Right lung (tissue), 10 donors: ENCODE results near the gene SMIM27. TPM values are rescaled to one million over a fixed set of nuclear protein-coding genes. Genes with fewer than 3 reads are reported as not detected.
A peak's percentile ranks its signal among the peaks of the same experiment; 100 is the strongest.
"Not testable (repeated sequence)": the region's sequence is repeated elsewhere in the genome, so short reads cannot be mapped to it uniquely, and the experiment has no call there.

Experiments
- DNase-seq, 2 donors: peaks; one replicate each; pipeline ENCODE4 v3.0.0-alpha.2; 2013
- long read RNA-seq, 8 donors: transcript quantifications; one replicate each; lab custom pipeline, GENCODE V29; 2026
- polyA plus RNA-seq, 5 donors: library from polyadenylated mRNA; unstranded; fragments of 120-200 nt; gene quantifications; one replicate each; pipeline versions ENCODE4 v1.2.1 to v1.2.3, GENCODE V29; 2013; ENCODE audit warnings: inconsistent platforms in 1 of 5, low replicate concordance in 1 of 5; ENCODE audit not compliant: insufficient read length in 5 of 5, insufficient read depth in 1 of 5

SMIM27 gene, protein sequence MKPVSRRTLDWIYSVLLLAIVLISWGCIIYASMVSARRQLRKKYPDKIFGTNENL
- polyA plus RNA-seq, result 10 to 100 TPM in 3 of 5 donors, 1 to 10 TPM in 2; 9.0 to 13.1 (median 11.0) TPM
- long read RNA-seq, donor 1, transcript SMIM27-206 (1 exons, 668 nt), result major isoform, 9 of 42 reads
- long read RNA-seq, donor 1, partial matches to known transcripts, result 32 of 42 reads
- long read RNA-seq, donor 1, other reads (novel, unspliced or antisense), result 0 of 42 reads
- long read RNA-seq, donor 2, partial matches to known transcripts, result 7 of 10 reads
- long read RNA-seq, donor 2, other reads (novel, unspliced or antisense), result 0 of 10 reads
- long read RNA-seq, donor 3, transcript SMIM27-206 (1 exons, 668 nt), result major isoform, 12 of 25 reads
- long read RNA-seq, donor 3, partial matches to known transcripts, result 13 of 25 reads
- long read RNA-seq, donor 3, other reads (novel, unspliced or antisense), result 0 of 25 reads
- long read RNA-seq, donor 4, transcript SMIM27-206 (1 exons, 668 nt), result major isoform, 5 of 14 reads
- long read RNA-seq, donor 4, partial matches to known transcripts, result 9 of 14 reads
- long read RNA-seq, donor 4, other reads (novel, unspliced or antisense), result 0 of 14 reads
- long read RNA-seq, donor 5, transcript SMIM27-206 (1 exons, 668 nt), result major isoform, 8 of 623 reads
- long read RNA-seq, donor 5, partial matches to known transcripts, result 78 of 623 reads
- long read RNA-seq, donor 5, other reads (novel, unspliced or antisense), result 537 of 623 reads
- long read RNA-seq, donor 6, transcript SMIM27-206 (1 exons, 668 nt), result major isoform, 8 of 16 reads
- long read RNA-seq, donor 6, partial matches to known transcripts, result 8 of 16 reads
- long read RNA-seq, donor 6, other reads (novel, unspliced or antisense), result 0 of 16 reads
- long read RNA-seq, donor 7, transcript SMIM27-206 (1 exons, 668 nt), result major isoform, 5 of 438 reads
- long read RNA-seq, donor 7, partial matches to known transcripts, result 60 of 438 reads
- long read RNA-seq, donor 7, other reads (novel, unspliced or antisense), result 373 of 438 reads
- long read RNA-seq, donor 8, partial matches to known transcripts, result 7 of 8 reads
- long read RNA-seq, donor 8, other reads (novel, unspliced or antisense), result 0 of 8 reads

DNA sequence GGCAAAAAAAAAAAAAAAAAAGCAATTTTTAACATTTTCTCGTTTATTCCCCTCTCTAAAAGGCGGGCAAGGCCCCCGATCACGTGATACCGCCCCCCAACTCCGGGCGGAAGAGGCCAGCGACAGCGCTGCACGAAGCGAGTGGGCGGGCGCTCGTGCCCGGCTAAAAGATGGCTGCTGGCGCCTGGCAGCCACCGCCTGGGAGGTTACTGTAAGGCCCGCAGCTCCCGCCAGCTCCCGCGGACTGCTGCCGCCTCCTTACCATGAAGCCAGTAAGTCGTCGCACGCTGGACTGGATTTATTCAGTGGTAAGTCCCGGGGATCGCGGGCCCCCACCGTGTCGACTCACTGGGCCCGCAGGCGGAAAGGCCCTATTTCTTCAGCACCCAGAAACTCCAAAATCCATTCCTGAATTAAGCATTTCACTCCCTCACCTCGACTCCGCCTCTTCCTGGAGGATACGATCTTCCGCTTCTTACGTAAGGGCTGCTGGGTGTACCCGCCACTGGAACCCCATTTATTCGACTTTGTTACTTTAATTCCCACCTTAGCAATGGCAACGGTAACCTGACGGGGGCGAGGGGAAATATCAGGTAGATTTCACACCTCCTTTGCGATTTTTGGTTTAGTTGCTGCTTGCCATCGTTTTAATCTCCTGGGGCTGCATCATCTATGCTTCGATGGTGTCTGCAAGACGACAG lies at the start of gene SMIM27, which contains the start of gene TOPORS:
TSS of gene SMIM27 (plus strand) at position 156 of the 701 bp plus-strand sequence. CDS start at position 264, 108 bp downstream.
TSS of gene TOPORS (minus strand) at position 415 of the 701 bp plus-strand sequence. CDS start at position 265, 150 bp downstream.
- DNase-seq, result peak; percentile 93 to 95

DNA sequence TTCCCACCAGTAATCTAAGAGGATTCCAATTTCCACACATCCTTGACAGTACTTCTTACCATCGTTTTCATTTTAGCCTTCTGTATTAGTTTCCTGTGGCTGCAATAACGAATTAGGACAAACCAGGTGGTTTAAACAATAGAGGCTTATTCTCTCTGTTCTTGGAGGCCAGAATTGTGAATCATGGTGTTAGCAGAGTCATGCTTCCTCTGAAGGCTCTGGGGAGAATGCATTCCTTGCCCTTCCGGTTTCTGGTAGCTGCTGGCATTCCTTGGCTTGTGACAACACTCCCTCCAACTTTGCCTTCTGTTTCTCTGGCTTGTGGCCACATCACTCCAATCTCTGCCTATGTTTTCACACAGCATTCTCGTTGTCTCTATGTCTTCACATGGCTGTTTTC lies 49.7 kb upstream of the SMIM27 start:
- DNase-seq, result no peak

DNA sequence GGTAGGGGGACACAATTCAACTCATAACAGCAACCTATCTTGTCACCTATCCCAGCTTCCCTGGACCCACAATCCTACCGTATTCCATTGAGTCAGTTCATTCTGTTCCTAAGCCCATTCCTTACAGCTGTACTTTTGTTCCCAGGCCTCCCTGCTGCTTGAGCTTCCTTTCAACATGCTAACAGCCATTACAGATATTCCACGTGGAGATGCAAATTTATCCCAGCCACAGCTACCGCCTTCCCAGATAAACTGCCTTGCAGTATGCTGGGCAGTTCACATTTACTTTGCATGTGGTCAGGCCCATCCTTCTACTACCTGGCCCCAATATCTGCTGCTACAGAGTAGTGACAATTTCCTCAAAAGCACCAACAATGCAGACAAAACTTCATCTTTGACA lies 49.1 kb upstream of the SMIM27 start:
- DNase-seq, result no peak

DNA sequence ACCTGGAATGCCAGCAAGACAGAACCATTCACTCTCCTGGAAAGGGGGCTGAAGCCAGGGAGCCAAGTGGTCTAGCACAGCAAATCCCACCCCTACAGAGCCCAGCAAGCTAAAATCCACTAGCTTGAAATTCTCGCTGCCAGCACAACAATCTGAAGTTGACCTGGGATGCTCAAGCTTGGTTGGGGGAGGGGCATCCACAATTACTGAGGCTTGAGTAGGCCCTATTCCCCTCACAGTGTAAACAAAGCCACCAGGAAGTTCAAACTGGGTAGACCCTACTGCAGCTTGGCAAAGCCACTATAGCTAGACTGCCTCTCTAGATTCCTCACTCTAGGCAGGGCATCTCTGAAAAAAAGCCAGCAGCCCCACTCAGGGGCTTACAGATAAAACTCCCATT lies 43.4 kb upstream of the SMIM27 start:
- no peak for DNase-seq

DNA sequence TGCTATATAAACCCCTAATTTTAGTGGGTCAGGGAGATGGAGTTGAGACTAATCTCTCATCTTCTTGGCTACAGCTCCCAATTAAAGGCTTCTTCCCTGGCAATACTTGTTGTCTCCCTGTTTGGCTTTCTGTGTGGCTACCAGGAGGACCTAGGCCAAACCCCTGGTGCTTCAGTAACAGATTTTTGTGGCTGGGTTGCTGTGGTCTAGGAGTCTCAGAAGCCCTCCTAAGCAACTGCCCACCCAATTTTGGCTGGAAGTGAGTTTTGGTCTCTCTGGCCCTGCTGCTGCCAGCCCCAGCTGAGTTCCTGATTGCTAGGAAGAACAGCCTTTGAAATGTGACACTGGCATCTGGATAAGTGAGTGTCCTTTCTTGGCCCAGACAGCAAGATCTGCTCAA lies 35.9 kb upstream of the SMIM27 start:
- no peak for DNase-seq

DNA sequence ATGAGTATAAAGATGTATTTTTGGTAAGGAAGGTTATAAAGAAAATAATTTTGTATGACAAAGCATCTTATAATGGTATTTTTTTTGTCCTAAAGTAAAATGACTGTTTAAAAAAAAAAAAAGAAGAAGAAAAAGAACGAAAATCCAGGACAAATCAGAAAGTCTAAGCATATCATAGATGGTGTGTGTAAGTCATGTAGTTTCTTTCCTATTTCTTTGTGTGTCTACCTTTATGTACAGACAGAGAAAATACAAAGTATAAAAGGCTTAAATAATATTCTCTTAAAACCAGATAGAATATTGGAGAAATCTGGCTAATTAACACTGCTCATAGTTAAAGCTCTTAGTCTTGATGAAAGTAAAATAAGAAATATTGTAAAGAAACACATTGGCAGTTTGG lies 33.9 kb upstream of the SMIM27 start:
- no peak for DNase-seq

DNA sequence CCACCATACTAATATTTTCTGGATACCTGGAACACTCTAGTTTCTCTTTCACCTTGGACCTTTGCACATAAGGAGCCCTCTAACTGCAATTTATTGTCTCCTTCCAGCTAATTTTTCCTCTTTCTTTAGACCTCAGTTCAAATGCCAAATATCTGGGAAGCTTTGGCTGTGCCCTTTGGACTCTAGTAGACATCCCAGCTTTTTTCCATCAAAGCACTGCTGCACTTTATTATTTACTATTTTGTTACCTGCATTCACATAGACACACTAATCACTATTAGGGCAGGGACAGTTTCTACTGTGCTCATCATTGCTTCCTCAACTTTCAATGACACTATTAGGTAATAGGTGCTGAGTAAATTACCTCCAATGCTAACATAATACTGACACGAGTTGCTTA lies 28.2 kb upstream of the SMIM27 start:
- DNase-seq, result no peak

DNA sequence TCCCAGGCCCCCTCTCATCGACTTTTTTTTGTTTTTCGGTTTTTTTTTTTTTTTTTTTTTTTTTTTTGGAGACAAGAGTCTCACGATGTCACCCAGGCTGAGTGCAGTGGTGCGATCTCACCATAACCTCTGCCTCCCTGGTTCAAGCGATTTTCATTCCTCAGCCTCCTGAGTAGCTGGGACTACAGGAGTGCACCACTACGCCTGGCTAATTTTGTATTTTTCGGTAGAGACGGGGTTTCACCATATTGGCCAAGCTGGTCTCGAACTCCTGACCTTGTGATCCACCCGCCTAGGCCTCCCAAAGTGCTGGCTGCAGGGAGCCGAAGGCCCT lies 27.6 kb upstream of the SMIM27 start:
- not testable (repeated sequence) for DNase-seq

DNA sequence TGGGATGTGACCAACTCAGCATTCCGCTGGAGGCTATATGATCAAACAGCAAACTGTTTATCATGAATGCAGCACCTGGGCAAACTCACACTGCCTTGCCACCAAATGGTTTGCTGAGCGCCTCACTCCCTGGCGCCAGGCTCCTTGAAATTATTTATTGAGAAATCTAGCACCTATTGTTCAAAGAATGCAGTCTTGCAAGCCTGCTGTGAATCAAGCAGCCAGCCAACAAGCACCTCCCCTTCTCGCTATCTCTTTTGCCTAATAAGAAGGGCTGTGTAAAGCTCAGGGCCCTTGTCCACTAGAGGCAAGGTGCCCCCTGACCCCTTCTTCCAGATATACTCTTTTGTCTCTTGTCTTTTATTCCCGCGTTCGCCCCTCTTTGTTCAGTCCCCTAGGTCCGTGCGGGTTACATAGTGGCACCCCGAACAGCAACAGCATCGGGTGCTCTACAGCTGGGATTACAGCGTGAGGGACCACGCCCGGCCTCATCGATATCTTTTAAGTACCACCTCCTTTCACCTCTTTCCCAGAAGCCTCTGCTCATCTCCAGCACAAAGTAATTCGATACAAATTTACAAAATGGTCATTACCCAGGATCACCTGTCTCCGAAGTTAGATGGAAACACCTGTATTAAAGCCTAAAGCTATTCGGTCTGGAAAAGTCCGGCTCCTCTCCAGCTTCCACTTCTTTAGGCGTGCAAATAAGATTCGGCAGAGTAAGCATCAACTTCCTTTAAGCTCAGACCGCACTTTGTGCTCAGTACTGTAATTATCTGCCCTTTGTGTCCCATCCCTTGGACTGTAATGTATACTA lies 27.0 kb upstream of the SMIM27 start:
- peak; percentile 22 to 24 for DNase-seq

DNA sequence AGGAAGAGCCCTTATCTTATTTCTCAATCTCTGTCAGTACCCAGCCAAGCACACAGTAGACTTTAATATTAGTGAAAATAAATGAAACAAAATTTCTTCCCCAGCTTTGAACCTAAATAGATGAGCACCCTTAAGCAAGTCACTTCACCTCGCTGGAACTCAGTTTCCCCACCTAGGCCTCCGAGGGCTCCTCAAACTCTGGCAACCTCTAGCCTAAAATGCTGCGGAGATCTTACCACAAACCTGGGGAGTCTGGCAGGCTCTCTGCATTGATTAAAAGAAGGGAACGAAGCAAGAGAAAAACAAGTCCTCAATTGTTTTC lies 26.5 kb upstream of the SMIM27 start:
- no peak for DNase-seq

DNA sequence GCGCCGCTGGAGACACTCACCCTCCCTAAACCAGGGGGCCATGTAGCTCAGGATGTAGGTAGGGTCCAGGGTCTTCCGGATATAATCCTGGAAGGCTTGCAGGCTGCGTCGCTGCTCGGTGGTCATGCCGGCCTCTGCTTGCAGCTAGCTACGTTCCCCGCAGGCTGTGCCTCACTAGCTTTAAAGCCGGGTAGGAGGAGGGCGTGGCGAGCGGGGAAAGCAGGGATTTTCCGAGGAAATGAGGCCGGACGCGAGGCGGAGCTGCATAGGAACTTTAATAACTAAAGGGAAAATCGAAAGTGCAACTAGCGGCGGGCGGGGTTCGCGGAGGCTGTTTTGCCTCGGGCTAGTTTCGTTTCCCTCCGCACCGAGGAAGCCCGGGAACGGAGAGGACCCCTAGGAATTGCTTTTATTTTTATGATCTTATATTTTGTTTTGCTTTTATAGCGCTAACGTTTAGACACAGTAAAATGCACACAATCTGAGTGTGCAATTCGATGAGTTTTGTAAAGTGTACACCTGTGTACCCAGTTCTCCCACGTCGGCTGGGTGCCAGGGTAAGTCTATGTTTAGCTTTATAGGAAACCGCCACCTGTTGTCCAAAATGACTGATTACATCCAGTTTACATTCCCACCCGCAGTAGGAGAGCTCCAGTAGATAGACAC lies 26.0 kb upstream of the SMIM27 start, which contains the start of gene RIGI:
TSS of gene RIGI (minus strand) at position 156 of the 666 bp plus-strand sequence. CDS start at position 126, 30 bp downstream.
- peak; percentile 89 to 93 for DNase-seq

DNA sequence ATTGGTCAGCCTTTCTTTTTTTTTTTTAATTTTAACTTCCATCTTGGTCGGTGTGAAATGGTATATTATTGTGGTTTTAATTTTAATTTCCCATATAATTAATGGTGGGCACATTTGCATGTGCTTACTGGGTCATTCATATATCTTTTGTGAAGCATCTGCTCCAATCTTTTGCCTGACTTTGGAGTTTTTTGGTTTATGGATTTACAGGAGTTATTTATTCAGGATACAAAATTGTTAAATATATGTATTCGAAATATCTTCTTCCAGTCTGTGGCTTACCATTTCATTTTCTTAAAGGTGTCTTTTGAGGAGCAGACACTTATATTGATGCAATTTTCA lies 25.4 kb upstream of the SMIM27 start:
- no peak for DNase-seq

DNA sequence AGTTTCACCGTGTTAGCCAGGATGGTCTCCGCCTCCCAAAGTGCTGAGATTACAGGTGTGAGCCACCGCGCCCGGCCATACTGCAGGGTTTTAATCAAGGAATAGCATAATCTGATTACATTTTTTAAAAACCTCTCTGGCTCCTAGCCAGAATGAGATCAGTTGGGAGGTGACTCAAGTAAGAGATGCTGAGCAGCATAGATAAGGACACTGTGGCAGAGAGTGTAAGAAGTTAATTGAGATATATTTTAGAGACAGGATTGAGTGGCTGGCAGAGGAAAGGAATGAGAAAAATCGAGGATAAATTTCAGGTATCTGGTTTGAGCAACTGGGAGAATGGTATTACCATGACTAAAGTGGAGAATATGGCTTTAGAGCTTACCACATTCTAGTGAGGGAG lies 18.8 kb upstream of the SMIM27 start:
- no peak for DNase-seq

DNA sequence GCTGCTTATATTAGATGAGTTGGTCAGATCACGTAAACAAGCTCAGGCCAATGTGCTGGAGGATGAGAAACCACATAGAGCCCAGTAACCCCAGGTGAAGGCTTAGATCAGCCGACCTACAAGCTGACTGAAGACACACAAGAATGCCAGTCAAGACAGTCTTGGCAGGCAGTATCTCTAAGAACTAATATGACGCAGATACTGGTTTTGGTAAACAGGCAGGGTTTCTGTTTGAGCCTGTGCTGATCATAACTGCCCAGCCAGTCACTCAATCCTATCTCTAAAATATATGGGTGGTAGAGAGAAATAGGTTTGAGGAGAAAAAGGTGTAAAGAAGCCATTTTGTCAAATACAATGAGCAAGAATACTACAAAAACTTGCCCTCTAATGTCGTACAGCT lies 18.3 kb upstream of the SMIM27 start:
- no peak for DNase-seq

DNA sequence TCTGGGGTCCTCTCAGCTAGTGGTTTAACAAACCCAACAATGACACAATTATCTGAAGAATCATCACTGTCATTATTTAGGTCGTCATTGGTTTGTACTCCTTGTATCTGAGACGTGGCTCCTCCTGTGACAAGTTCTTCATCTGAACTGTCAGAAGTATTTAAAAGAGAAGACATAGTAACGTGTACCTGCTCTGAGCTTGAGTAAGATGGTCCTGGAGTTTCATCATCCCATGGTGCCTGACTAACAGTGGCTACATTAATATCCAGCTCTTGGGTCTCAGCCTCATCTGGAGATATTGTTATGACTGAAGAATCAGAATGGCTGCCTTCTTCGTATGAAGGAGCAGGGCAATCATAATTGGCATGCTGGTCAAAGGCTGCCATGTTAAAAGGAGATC lies 9.1 kb upstream of the SMIM27 start:
- no peak for DNase-seq

DNA sequence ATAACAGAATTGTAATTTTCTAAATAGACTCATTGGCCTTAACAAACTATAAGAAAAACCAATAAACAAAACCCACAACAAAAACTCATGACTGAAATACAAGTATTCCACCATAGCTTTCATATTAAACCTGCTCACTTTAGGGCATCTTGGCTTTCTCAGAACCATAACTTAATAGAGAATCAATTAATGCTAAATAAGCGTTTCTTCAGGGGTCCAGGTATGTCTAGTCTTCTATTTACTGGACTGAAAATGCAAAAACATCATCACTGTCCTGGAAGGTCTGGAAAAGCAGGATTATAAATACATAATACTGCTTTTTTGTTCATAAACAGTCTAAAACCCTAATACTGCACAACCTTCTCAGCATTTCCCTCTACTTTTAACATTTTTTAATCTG lies 6.2 kb upstream of the SMIM27 start:
- DNase-seq, result no peak

DNA sequence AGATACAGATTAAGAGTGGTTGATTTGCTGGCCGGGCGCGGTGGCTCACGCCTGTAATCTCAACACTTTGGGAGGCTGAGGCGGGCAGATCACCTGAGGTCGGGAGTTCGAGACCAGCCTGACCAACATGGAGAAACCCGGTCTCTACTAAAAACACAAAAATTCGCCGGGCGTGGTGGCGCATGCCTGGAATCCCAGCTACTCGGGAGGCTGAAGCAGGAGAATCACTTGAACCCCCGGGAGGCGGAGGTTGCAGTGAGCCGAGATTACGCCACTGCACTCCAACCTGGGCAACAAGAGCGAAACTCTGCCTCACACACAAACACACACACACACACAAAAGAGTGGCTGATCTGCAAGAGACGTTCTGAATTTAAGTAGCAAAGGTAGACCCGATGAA lies 3.9 kb upstream of the SMIM27 start:
- DNase-seq, result not testable (repeated sequence)

DNA sequence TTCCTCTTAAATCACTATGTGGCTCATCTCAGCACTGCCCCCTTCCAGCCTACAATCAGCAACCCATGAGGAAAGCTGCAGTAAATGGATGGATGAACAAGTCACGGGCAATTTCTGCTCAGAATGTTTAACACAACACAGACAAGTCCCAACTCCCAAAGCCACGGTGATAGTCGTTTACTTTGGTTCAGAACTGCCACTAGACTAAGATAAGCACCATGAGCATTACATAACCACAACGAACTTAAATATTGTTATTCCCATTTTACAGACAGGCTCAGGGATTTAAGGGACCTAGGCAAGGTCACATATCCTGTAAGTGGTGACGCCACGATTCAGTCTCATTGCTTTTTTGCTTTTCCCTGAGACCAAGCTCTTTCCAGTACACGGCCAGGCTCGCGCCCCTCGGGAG lies 2.0 kb upstream of the SMIM27 start:
- DNase-seq, result peak; percentile 8 to 36

DNA sequence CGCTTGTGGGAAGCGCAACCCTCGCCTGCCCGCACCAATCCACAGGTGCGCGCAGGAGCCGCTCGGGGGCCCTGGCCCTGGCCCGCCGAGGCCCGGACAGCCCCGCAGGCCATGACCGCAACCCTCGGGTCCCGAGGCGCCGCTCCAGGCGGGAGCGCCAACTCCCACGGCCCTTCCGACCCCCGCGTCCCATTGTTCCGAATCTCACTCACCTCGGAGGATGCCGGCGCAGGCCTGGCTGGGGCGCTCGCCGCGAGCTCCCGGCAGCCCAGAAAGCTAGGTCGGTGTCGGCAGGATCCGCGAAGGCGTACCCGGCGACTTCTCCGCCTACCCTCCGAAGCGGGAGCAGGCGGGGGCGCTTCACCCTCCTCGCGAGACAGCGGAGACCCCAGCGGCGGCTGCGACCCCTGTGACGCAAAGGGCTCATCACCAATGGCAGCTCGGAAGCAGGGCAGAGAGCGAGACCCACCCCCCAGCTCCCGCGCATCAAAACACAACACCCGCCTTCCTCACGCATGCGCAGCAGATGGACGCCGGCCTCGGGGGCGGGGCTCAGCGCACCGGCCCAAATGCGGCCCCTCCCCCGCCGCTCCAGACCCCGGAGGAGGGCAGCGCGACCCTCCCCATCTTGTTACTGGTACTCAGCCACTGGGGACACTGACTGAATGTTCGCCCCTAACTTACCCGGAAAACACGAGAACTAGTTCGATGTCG lies 1.4 kb upstream of the SMIM27 start:
- peak; percentile 95 to 97 for DNase-seq
